Measurements from ENCODE around the gene PKD1L1.

- TF ChIP-seq, protein P1, sequence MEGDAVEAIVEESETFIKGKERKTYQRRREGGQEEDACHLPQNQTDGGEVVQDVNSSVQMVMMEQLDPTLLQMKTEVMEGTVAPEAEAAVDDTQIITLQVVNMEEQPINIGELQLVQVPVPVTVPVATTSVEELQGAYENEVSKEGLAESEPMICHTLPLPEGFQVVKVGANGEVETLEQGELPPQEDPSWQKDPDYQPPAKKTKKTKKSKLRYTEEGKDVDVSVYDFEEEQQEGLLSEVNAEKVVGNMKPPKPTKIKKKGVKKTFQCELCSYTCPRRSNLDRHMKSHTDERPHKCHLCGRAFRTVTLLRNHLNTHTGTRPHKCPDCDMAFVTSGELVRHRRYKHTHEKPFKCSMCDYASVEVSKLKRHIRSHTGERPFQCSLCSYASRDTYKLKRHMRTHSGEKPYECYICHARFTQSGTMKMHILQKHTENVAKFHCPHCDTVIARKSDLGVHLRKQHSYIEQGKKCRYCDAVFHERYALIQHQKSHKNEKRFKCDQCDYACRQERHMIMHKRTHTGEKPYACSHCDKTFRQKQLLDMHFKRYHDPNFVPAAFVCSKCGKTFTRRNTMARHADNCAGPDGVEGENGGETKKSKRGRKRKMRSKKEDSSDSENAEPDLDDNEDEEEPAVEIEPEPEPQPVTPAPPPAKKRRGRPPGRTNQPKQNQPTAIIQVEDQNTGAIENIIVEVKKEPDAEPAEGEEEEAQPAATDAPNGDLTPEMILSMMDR (IDR thresholded peaks at IDR 0.05), result no peak
- TF ChIP-seq POLR2A (IDR thresholded peaks at IDR 0.05), result no peak
Observed at GRCh38 chr7:47758546-47758945, 189.7 kb downstream of the PKD1L1 start.

Measured in adrenal gland (tissue), 5 donors.